HG03442 (cell line): ENCODE results near the gene DLAT.
A peak's percentile ranks its signal among the peaks of the same experiment; 100 is the strongest.
"Not testable (repeated sequence)": the region's sequence is repeated elsewhere in the genome, so short reads cannot be mapped to it uniquely, and the experiment has no call there.

ENCODE experiments used
- ATAC-seq: cut with Tn5 transposase; IDR thresholded peaks from one replicate; pipeline ENCODE4 v1.9.1; 2021; ENCODE audit warnings: mild to moderate bottlenecking, moderate library complexity; ENCODE audit not compliant: unreplicated experiment

Gene DLAT

DNA sequence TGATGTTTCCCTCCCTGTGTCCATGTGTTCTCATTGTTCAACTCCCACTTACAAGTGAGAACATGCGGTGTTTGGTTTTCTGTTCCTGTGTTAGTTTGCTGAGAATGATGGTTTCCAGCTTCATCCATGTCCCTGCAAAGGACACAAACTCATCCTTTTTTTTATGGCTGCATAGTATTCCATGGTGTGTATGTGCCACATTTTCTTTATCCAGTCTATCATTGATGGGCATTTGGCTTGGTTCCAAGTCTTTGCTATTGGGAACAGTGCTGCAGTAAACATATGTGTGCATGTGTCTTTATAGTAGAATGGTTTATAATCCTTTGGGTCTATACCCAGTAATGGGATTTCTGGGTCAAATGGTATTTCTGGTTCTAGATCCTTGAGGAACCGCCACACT lies 21.4 kb downstream of the DLAT start:
- ATAC-seq = not testable (repeated sequence)

DNA sequence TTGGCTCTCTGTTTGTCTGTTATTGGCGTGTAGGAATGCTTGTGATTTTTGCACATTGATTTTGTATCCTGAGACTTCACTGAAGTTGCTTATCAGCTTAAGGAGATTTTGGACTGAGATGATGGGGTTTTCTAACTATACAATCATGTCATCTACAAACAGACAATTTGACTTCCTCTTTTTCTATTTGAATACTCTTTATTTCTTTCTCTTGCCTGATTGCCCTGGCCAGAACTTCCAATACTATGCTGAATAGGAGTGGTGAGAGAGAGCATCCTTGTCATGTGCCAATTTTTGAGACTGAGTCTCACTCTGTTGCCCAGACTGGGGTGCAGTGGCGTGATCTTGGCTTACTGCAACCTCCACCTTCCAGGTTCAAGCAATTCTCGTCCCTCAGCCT lies 23.0 kb downstream of the DLAT start:
- not testable (repeated sequence) for ATAC-seq

- ATAC-seq = no peak
These were observed 24.6 kb downstream of the DLAT start for GRCh38 chr11:112049777-112050176.

DNA sequence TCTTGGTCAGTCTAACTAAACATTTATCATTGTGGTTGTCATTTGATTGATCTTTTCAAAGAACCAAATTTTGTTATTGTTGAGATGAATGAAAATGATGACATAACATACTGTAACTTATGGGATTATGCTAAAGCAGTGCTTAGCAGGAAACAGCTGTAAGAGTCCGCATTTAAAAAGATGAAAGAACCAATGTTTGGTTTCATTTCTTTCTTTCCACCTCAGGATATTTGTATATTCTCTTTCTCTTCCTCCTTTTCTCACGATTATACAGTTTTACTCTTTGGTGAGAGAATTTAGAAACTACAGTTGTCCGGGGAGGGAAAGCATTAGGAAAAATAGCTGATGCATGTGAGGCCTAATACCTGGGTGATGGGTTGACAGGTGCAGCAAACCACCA lies 25.5 kb downstream of the DLAT start:
- peak; percentile 78 for ATAC-seq

GRCh38 chr11:112051768-112052167 lies 26.6 kb downstream of the DLAT start:
- no peak for ATAC-seq

DNA sequence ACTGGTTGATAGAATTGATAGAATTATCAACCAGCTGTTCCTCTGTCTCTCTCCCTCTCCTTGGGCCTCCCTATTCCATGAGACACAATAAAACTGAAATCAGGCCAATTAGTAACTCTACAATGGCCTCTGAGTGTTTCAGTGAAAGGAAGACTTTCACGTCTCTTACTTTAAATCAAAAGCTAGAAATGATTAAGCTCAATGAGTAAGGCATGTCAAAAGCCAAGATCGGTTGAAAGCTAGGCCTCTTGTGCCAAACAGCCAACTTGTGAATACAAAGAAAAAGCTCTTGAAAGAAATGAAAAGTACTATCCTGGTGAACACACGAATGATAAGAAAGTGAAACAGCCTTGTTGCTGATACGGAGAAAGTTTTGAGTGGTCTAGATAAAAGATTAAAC lies 32.0 kb downstream of the DLAT start:
- no peak for ATAC-seq

DNA sequence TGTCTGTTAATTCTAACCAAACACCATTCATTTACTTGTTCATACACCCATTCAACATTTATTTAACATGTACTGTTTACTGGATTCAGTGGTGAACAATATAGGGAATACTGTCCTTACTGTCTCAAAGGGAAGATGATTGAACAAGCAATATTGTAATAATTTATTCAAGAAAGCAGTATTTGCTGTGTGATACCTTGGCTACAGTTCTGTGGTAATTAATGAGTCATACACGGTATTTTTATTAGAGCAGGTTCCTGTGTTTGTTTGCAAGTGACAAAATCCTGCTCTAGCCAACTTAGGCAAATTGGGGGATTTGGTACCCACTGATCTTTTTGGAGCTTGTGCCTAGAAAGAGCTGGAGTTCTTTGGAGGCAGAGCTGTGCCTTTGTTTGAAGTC lies 32.9 kb downstream of the DLAT start:
- ATAC-seq = no peak

DNA sequence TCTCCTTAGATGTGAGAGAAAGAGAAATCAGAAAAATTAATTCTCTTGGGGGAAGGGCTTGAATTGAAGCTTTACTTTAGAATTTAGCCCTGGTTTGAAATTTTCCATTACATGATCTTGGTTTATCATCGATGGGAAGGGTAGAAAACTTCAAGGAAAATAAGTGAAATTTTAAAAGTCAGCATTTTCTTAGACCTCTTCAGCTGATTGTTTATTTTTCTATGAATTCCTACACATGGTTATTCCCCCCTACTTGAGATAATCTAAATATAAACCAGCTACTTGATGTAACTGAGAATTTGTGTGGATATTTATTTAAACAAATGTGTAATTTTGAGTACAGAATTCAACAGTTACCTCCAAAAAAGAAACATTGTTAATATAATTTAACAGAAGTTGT lies 37.7 kb downstream of the DLAT start:
- no peak for ATAC-seq

DNA sequence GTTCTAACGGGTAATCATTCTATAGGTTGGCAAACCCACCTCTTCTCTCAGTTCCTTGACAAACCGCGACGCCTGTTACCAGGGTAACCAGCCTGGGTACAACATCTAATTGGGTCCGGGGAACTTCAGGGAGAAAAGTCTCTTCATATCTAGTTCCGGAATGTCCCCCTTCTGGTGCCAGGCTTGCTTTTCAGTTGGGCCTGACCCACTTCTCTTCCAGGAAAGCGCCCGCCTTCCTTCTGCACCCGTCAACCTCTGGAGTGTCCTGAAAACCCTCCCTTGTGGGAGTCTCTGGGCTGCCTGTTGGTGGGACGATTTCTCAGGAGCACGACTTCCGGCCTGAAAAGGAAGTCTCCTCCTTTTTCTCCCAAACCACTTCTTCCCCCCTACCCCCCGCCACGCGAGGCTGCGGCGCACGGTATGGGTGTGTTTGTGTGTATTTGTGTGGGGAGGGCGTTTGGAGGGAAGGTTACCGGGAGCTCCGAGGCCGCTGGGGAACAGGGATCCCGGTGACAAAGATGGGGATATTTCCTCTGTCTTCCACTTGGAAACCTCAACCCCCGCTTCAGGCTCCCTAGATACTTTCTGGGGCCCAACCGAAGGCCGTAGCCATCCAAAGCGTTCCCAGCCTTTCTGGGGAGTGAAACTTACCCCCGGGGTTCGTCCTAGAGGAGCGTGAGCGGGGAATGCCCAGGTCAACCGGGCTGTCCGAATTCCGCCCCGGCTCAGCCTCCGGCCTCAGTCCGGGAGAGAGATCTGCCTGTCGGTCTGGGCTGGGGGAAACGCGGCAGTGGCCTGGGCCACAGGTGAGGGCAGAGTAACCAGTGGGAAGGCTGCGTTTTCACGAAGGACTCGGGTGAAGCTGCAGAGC lies 49.0 kb downstream of the DLAT start, which contains the start of the genes NKAPD1 and PIH1D2:
Gene NKAPD1 (plus strand): TSS at position 359 of the 871 bp plus-strand sequence. CDS start 1,276 bp downstream, outside the sequence.
Gene PIH1D2 (minus strand): TSS at position 77 of the 871 bp plus-strand sequence. CDS start 843 bp downstream, outside the sequence.
- ATAC-seq = peak; percentile 88

GRCh38 chr11:112082729-112083128 lies 57.5 kb downstream of the DLAT start:
- no peak for ATAC-seq

- ATAC-seq = peak; percentile 30
These were observed 60.7 kb downstream of the DLAT start for GRCh38 chr11:112085822-112086421.

- peak; percentile 83 for ATAC-seq
These were observed 61.4 kb downstream of the DLAT start, which contains the start of the genes SDHD and TIMM8B for GRCh38 chr11:112086422-112087191. Gene SDHD (plus strand): TSS chr11:112086873. CDS start chr11:112086908, 35 bp downstream. Gene TIMM8B (minus strand): TSS chr11:112086756. CDS start chr11:112086723, 33 bp downstream.

GRCh38 chr11:112087212-112087611 lies 62.0 kb downstream of the DLAT start:
- ATAC-seq = no peak

GRCh38 chr11:112095302-112095701 lies 70.1 kb downstream of the DLAT start:
- ATAC-seq = not testable (repeated sequence)

DNA sequence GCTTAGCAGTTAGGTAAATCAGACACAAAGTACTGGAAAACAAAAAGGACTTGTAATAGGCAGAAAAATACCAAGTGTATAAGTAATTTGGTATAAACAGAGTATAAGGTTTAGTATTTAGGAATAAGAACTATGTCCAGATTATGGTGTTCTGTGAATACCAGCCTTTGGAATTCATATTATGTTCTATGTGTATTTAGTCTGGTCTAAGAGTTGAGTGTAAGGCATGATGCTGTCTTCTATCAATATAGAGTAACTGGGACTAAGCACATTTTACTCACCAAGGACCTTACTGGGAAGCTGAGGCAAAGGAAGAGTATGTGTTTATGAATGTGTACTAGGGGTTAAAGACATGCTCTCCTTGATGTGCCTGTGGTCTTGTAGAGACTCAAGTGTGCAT lies 71.0 kb downstream of the DLAT start:
- no peak for ATAC-seq

GRCh38 chr11:112097734-112098528 lies 72.7 kb downstream of the DLAT start:
- ATAC-seq = no peak

DNA sequence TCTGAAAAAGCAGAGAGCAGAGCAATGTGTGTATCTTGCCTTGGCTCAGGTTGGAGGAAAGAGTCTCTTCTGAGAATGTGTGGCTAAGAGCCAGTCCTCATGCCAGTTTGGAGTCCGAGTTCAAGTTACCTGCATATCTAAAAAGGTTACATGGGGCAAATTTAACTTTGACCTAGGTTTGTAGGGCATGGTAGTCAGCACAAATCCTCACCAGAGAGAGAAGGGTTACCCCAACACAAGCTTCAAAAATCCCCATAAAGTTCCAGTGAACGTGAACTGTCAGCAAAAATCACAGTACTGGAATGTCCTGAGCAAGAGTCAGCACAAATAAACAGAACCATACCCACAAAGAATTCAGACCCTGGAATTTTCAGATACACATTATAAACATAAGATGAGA lies 75.3 kb downstream of the DLAT start:
- ATAC-seq = no peak

- ATAC-seq = no peak
These were observed 78.2 kb downstream of the DLAT start for GRCh38 chr11:112103446-112103845.

DNA sequence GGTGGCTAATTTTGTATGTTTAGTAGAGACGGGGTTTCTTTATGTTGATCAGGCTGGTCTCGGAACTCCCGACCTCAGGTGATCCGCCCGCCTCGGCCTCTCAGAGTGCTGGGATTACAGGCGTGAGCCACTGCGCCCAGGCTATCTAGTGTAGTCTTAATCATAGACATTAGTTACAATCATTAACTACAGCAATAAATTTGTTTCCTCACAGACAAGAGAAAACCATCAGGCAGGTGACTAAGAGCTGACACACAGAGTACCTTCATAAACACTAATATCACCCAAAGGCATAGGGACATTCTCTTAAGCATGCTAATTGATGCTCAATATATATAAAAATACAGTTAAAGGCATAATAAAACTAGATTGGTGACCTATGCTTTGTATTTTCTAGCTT lies 80.9 kb downstream of the DLAT start:
- no peak for ATAC-seq
